Measurements from ENCODE around the gene ARID1B. TPM values are rescaled to one million over a fixed set of nuclear protein-coding genes. Genes with fewer than 3 reads are reported as not detected.

ARID1B gene
- total RNA-seq, 1 donor from 2014 or later, result 223 TPM

DNA sequence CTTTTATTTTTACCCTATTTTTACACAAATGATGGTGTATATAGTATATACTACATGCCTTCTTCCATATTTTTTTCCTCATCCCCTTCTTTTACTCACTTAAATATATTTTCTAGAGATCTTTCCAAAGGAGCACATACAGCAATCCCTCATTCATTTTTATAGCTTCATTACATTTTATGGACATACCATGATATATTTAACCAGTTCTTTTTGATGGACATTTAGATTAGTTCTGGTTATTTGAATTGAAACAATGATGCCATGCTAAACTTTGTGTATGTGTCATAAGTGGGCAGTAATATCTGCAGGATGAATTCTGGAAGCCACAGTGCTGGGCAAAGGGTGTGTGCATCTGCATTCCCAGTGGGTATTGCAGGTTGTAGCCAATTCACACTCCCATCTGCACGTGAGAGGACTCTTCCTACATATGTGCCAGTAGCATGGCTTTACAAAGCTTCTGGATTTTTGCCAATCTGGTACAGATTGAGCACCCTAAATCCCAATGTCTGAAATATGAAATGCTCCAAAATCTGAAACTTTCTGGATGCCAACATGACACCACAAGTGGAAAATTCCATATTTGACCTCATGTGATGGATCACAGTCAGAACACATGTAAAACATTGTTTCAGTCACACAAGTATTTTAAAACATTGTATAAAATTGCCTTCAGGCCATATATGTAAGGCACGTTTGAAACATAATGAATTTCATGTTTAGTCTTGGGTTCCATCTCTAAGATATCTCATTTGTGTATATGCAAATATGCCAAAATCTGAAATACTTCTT lies 127.2 kb downstream of the ARID1B start:
- DNase-seq (ENCODE audit: low spot score), result no peak

DNA sequence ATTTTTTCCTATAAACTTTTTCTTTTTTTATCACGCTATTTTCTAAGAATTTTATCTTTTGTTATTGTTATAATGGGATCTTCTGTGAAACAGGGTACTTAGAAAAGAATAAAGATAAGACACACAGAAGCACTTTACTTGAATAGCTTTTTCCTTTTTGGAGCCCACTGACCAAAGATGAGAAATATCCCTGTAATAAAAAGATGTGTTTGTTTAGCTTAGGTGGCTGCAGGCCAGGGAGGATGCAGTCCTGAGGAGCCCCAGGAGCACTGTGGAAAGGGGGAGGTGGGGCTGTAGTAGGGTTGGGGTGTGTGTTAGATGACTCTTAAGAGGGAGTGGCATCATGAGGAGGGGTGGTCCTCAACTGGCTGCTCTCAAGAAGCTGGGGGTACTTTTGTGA lies 128.6 kb downstream of the ARID1B start:
- DNase-seq (ENCODE audit: low spot score), result no peak

DNA sequence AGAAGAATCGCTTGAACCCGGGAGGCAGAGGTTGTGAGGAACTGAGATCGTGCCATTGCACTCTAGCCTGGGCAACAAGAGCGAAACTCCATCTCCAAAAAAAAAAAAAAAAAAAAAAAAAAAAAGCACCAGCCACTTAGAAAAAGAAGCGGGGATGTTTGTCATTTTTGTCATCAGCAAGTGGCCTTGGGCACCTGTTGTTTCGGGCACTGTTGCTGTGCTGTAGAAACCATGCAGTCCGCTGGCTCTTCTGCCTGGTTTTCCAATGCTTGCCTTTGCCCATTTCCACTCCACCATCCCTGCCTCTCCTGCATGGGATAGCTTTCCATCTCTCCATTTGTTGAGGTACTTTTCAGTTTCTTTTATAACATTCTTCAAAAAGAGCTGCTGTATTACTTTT lies 129.3 kb downstream of the ARID1B start:
- DNase-seq (ENCODE audit: low spot score), result no peak

DNA sequence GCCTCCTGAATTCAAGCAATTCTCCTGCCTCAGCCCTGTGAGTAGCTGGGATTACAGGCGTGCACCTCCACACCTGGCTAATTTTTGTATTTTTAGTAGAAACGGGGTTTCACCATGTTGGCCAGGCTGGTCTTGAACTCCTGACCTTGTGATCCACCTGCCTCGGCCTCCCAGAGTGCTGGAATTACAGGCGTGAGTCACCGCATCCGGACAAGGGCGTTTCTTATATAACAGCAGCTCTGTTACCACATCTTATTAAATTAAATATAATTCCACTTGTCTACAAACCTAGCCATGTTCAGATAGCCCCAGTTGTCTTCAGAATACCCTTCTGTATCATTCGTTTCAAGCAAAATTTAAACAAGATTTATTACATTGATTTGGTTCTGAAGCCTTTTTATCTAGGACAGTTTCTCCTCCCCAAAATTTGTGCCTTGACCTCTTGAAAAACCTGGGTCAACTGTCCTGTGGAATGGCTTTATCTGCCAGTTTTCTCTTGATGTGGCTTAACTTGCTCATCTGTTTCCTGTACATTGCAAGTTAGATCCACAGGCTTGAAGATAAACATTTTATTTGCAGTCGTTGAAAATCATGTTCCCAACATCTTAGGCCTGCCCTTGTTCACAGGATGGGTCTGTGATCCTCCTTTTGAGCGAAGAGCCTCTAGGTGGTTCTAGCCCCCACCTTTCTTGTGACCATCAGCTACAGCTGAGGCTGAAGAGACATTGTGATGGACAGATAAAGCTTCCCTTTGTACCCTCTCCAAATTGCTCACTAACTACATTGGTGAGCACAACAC lies 132.2 kb downstream of the ARID1B start:
- no peak for DNase-seq (ENCODE audit: low spot score)

DNA sequence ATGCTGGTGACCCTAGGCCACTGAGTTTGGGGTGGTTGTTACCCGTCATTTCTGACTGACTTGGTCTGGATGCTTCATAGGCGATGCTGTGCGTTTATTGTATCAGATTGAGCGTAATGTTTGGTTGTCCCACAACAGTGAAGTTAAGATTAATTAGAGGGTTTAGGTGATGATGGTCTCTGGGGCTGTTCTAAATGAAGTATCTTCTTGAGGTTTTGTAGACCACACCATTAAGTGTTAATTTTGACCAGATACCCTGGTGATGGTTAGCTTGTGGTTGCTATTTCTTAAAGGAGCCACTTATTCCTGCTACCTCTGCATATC lies 132.8 kb downstream of the ARID1B start:
- no peak for DNase-seq (ENCODE audit: low spot score)

DNA sequence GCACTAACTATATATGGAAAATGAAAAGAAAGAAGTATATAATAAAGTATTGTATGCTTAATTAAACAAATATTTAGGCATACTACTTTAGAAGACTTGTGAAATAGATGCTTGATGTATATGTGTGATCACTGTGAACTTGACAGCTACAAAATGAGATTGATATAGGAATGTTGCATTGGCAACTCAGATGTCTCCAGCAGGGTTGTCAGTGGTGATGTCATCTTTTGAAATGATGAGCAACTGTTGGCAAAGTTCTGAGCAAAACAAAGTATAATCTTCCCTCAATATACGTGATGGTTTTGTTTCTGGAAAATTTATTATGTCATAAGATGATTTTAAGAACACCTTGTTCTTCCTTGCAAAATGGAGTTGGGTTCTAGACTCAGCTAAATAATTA lies 133.8 kb downstream of the ARID1B start:
- no peak for DNase-seq (ENCODE audit: low spot score)

DNA sequence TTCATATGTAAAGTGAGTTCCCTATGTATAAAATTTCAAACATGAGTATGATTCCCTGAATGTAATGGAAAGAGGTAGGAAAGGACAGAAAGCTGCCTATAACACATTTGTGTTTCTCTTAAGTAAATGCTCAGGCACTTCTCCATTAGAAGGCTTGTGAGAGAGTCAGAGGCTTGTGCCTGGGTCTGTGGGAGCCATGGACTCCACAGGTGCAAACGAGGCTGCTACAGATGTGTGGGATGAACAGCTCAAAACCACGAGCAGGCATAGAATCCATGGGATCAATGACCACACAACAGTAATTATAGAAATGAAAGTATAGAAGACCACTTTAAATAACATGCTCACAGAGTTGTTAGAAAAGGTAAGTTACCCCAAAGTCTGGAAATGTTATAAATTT lies 134.4 kb downstream of the ARID1B start:
- DNase-seq (ENCODE audit: low spot score), result no peak

DNA sequence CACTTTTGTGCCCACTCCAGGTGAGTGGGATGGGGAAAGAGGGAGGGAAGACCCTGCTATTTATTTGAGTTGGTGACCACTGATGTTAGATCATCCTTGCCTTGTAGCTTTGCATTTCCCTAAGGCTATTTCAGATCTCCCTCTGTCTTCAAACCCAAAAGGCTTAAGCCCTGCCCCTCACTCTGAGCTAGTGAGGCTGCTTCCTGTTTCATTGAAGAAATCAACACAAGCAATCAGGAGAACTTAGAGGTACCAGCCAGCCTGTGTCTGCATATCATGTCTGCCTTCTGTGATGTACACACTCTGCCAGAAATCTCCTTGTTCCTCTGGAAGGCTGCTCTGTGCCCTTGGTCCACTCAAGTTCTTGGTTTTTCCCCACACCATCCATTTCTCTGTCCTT lies 135.3 kb downstream of the ARID1B start:
- no peak for DNase-seq (ENCODE audit: low spot score)

DNA sequence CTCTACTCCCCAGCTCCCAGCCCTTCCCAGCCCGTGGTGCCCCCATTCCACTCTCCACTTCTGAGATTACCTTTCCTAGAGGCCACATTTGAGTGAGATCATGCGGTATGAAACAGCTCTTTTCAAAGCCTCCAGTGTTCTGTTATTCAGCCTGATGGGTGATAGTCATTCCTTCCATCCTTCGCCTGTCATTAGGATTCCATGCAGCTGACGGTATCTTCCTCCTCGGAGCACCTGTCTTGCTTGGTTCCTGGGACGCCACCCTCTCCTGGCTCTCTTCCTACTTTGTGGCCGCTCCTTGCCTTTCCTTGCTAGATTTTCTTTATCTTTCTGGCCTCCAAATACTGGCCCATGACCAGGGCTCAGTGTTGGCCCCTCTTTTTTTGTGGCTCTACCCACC lies 137.0 kb downstream of the ARID1B start:
- no peak for DNase-seq (ENCODE audit: low spot score)

DNA sequence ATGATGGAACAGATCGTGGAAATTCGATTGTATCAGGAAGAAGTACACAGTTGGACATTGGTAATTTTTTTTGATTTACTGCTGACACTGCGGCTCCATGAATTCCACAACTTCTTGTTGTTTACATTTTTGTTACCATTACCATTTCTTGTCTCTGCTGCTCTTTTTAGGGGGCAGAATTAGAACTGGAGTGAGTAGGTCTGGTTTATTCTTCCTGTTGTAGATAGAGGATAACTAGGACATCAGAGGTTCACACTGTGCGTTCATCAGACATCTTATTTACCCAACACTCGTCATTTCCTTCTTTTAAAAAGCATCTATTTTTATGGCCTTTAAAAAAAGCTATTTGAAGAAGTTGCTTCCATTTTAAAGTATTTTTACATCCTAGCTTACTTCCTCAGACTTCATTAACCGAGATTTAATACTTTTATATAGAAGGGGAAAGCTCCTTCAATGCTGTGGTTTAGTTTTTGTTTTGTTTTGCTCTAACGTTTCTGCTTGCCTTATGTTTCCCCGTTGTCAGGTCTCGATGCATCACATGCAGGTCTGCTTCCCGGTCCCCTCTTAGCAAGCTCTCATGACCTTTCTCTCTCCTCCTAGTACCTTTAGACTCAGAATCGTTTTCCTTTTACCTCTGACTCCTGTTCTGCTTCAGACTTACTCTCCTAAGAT lies 139.1 kb downstream of the ARID1B start:
- no peak for DNase-seq (ENCODE audit: low spot score)

DNA sequence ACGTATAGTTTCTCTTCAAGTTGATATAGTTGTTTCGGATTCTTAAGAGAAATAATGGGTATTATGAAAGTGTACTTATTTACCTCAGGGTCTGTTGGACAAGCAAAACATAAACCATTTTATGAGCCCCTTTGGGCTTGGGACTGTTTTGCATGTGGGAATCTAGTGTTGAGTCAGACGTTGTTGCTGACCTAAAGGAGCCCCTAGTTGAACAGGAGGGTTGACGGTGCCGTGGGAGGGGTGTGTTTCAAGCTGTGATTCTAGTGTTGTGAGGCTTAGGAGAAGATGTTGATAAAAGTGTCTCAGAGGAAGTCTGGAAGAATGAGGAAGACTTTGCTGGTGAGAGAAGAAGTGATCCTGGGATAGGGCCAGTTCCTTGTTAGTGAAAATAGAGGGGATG lies 140.0 kb downstream of the ARID1B start:
- no peak for DNase-seq (ENCODE audit: low spot score)

DNA sequence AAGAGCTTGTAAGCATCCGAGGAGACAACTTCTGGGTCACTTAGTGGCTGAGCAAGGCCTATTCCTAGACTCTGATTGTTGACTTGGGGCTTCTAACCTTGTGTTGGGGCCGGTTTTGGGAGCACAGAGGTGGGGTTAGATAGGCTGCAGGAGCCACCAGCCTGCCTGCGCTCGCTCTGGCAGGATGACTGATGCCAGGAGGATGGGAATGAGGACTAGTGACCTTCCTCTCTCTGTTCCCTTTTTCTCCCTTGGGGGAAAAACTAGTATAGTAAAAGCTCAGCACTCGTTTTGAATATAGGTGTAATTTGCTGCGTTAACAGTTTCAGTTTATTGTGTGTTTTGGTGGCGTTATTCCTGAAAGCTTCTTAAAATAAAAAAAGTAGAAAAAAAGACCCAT lies 141.5 kb downstream of the ARID1B start:
- DNase-seq (ENCODE audit: low spot score), result no peak

DNA sequence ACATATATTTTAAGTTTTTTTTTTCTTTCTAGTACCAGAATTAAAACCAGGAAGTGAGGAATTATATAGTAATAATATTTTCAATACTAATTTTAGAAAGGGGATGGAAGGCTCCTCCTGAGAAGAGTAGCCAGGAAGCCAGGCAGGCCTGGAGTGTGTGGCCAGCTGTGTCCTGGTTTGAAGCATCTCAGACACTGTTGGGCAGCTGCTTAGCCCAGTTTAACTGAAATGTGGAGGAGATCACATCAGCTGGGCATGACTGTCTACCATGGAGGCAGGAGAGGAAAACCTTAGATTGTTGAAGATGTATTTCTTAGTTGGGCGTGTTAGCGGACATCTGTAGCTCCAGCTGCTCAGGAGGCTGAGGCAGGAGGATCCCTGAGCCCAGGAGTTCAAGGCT lies 142.2 kb downstream of the ARID1B start:
- DNase-seq (ENCODE audit: low spot score), result no peak

DNA sequence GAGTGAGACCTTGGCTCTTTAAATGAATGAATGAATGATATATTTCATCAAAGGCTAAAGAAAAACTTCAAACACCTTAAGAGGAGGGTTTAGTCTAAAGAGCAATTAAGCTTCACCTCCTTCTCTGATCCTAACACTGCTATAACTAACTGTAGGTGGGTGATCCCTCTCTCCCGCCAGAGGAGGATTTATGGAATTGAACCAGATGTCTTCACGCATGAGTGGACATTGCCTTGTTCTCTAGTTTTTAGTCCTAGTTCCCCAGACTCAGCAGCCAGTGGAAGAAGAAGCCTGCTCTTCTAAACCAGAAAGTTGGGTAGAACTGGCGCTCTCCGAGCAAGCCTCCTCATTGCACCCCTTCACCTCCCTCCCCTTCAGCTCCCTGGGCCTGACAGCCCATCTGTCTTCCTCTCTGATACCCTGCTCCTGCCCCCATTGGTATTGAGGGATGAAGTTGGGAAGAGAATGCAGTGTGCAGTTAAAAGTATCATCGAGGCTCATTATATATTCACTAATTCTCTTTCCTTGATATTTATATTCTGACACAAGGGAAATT lies 142.7 kb downstream of the ARID1B start:
- no peak for DNase-seq (ENCODE audit: low spot score)

DNA sequence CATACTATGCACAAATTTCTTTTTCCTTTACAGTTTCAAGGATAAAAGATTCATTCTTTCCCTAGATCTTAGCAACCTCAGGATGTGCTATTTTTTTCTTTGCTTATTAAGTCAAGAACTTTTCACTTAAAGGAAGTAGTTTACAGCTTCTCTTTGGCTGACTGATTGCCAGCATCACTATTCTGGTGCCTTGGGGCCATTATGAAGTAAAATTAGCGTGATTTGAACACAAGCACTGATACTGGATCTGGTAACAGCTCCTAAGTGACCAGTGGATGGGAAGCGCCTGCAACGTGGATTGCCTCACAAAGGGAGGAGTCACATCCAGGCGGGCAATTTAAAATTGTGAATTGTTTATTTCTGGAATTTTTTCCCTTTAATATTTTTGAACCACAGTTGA lies 147.1 kb downstream of the ARID1B start:
- DNase-seq (ENCODE audit: low spot score), result no peak

DNA sequence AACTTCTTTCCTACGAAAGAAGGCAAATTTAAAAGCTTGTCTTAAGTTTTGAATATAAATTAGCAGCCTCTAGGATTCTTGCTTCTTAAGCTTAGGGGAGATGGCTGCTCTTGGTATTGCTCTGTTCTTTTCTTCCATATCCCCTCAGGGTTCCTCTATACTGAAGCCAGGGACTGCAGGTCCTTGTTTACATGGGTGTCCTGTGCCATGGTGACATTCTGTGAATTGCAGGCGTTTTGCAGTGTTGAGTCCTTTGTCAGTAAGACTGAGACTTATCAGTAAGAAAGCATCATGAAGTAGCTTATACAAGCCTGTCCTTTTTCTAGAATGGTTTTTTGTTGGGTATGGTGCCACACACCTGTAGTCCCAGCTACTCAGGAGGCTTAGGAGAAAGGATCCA lies 147.8 kb downstream of the ARID1B start:
- no peak for DNase-seq (ENCODE audit: low spot score)

DNA sequence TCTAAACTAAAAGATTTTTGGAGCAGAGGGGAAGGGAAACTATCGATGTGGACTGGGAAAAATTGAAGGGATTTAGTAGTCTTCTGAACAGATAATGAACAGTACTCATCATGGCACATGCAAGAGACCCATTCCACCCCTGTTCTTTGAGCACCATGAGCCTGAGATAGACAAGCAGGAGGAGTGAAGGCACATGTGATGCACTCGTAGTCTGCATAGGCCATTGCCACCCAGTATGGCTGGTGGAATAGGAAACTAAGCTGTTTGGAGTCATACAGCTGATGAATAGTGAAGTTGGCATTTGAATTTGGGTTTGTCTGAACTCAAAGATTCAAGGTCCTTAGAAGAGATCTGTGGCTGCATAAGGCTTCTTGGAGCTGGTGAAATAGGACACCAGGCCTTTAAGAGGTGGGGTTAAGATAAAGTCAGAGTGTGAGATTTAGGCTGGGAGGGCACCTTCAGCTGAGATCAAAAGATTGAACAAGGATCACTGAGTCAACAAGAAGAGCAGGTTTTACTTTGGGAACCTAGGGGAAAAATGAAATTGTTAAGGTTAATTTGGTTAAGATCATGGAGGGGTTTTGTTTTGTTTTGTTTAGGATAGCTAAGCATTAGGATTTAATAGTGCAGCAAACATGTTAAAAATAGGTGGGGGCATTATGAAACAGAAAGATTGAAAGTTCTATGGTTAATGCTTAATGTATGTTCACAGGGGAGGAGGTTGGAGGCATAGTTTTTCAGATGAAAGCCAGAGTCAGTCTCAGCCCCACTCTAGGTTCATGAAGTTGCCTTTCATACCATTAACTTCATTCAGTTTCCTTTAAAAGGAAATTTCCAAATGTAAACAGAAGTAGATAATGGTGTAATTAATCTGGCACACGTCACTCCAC lies 148.8 kb downstream of the ARID1B start:
- no peak for DNase-seq (ENCODE audit: low spot score)

DNA sequence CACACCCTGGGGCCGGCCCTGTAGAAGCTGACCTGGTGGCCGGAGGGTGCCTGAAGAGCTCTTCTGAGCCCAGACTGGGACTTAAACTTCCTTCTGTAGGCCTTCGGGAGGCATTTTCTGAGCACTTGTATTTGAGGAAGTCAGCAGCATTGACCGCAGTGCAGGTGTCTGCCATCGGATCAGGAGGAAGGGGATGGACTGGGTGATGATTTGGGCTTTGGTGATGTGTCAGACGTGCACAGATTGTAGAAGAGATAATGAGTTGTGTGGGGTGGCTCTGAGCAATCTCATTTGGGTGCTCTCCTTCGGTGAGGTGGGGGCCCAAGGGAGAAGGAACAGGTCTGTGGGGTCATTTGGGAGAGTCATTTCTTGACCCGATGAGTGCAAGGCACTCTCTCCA lies 150.9 kb downstream of the ARID1B start:
- DNase-seq (ENCODE audit: low spot score), result no peak

DNA sequence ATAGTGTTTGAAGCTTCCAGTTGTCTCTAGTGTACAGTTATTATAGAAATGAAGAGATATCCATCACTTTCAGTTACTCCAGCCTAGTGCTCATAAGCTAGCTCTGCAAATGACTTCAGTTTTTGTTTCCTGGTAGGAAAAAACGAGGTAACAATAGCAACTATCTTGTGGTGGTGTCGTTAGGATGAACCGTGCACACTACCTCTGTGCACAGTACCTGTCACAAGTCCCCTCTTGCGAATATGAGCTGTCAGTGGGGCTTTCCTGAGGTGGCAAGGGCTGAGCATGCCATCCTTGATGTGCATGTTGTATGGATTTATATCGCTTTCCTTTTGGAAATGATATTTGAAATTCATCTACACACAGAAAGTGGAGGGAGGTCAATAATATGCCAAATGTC lies 151.8 kb downstream of the ARID1B start:
- DNase-seq (ENCODE audit: low spot score), result no peak

DNA sequence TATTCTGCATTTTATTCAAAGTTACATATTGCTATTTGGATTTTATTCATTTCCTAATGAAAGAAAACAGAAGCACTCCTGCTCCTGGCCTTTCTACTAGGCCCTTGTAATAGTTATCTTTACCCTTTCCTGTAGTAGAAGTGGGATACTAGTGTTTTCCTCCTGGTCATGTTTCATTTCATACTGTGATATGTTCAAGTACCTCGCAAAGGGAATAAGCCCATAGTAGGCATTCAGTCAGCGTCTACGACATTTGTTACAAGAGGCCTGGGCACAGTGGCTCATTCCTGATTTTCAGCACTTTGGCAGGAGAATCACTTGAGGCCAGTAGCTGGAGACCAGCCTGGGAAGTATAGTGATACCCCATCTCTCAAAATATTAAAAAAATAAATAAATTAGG lies 154.1 kb downstream of the ARID1B start:
- DNase-seq (ENCODE audit: low spot score), result no peak

DNA sequence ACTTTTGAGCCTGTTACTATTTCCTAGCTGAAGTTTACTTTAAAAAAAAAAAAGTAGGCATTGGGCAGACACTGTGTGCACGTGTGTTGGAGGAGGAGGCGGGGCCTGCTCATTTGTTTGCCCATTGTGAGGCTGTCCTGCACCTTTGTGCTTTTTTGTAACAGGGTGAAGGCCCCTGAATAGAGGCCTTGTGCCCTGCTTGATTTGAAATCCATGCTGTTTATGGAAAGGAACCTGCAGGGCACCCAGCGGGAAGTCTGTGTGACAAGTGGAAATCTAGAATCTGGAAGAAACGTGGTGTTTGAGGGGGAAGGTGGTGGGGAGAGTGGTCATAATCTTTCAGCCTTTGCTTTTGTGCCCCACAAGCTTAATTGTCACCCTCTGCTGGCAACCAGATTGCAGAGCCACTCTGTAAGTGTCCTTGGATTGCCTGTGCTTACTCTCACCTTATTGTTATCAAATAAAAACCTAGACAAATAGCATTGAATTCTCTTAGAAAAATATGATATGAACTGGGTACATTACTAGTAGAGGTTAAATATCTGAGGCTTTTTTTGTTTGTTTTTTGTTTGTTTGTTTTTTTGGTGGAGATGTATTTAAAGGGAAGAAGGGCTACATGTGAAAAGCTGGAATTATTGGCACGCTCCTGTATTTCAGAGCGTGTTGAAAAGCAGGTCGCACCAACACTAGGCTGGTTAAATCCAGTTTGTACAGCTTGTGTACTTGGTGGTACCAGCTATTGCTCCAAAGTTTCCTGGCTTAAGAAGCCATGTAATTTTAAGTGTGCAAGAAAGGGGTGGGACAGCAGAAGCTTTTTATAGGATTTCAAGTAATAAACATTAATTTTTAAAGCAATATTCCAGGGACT lies 156.3 kb downstream of the ARID1B start:
- no peak for DNase-seq (ENCODE audit: low spot score)
